Uterus (tissue), 4 donors: ENCODE results near the gene NR1H3. TPM values are rescaled to one million over a fixed set of nuclear protein-coding genes. Genes with fewer than 3 reads are reported as not detected.
"Not testable (repeated sequence)": the region's sequence is repeated elsewhere in the genome, so short reads cannot be mapped to it uniquely, and the experiment has no call there.

Experiments used
- DNase-seq, 2 donors: peaks; one replicate each; pipeline ENCODE4 v3.0.0-alpha.2; 2019 to 2020
- H3K27ac ChIP-seq, 2 donors: fragments of 200-600 bp; sonication (generic); 1 replicate in 1 of 2; 2 replicates in 1 of 2; pipeline ENCODE4 v1.5.1; 2016 to 2018
- H3K27me3 ChIP-seq, 2 donors: fragments of 200-600 bp; sonication (generic); one replicate each; pipeline ENCODE4 v1.5.1; 2018 to 2019; ENCODE audit warnings: control low read depth in 1 of 2
- H3K36me3 ChIP-seq, 2 donors: fragments of 200-600 bp; sonication (generic); one replicate each; pipeline ENCODE4 v1.5.1; 2019; ENCODE audit warnings: control low read depth in 1 of 2
- H3K4me1 ChIP-seq, 2 donors: fragments of 200-600 bp; sonication (generic); one replicate each; pipeline ENCODE4 v1.5.1; 2018 to 2019; ENCODE audit warnings: control low read depth in 1 of 2
- H3K4me3 ChIP-seq, 2 donors: fragments of 200-600 bp; sonication (generic); 1 replicate in 1 of 2; 2 replicates in 1 of 2; pipeline ENCODE4 v1.5.1; 2018 to 2019; ENCODE audit warnings: mild to moderate bottlenecking in 1 of 2
- H3K9me3 ChIP-seq, 2 donors: fragments of 200-600 bp; sonication (generic); one replicate each; pipeline ENCODE4 v1.5.1; 2019; ENCODE audit warnings: control low read depth in 1 of 2
- POLR2A ChIP-seq, 2 donors: fragments of 450-650 bp; IDR thresholded peaks; one replicate each; pipeline ENCODE4 v1.6.1; 2016; ENCODE audit warnings: antibody characterized with exemption in 2 of 2, mild to moderate bottlenecking in 1 of 2, moderate library complexity in 1 of 2
- intact Hi-C: fragments of 100-400 bp; cut with DNase I; formaldehyde crosslinking; loops from one replicate; pipeline ENCODE4 v1.15.1; 2023; ENCODE audit warnings: low total_unique reads
- total RNA-seq, 4 donors: library from RNA; depleted of rRNA in 3 of 4; stranded (reverse); fragments of >200 nt in 3 of 4; gene quantifications; one replicate each; pipeline versions ENCODE4 v1.1.0 to v1.2.4, GENCODE V29; 2014 to 2023
- TF ChIP-seq, protein P1 (sequence below), 4 experiments: fragments of 200-600 bp in 2 of 4; fragments of 450-650 bp in 2 of 4; sonication (generic) in 2 of 4; IDR thresholded peaks; one replicate each; pipeline ENCODE4 v1.5.1; 2016 to 2019; ENCODE audit warnings: antibody characterized with exemption in 4 of 4, mild to moderate bottlenecking in 2 of 4, moderate library complexity in 1 of 4
- donor health status: DM: yes; HTN: yes; CAD: no.

NR1H3 gene
- 10 to 100 TPM; 14.1 to 49.0 (median 31.9) TPM for total RNA-seq

GRCh38 chr11:47257517-47258316 is at the start of gene NR1H3:
Gene NR1H3 (plus strand): TSS chr11:47257996. CDS start chr11:47259217, 1,221 bp downstream.
- intact Hi-C loops, result no loop called here
- peaks cover 0 to 9% of the 10 kb centered on the region in 2 donors for H3K4me1 ChIP-seq

GRCh38 chr11:47208008-47208552 is 49.7 kb upstream of the NR1H3 start:
- H3K27ac ChIP-seq, H3K4me1 ChIP-seq, intact Hi-C loops, H3K9me3 ChIP-seq, H3K4me3 ChIP-seq, H3K36me3 ChIP-seq, H3K27me3 ChIP-seq, DNase-seq: not testable (repeated sequence)

More at GRCh38 chr11:47257517-47258316, at the start of gene NR1H3:
- no peak for TF ChIP-seq POLR2A (IDR thresholded peaks at IDR 0.05)
- TF ChIP-seq, protein P1, sequence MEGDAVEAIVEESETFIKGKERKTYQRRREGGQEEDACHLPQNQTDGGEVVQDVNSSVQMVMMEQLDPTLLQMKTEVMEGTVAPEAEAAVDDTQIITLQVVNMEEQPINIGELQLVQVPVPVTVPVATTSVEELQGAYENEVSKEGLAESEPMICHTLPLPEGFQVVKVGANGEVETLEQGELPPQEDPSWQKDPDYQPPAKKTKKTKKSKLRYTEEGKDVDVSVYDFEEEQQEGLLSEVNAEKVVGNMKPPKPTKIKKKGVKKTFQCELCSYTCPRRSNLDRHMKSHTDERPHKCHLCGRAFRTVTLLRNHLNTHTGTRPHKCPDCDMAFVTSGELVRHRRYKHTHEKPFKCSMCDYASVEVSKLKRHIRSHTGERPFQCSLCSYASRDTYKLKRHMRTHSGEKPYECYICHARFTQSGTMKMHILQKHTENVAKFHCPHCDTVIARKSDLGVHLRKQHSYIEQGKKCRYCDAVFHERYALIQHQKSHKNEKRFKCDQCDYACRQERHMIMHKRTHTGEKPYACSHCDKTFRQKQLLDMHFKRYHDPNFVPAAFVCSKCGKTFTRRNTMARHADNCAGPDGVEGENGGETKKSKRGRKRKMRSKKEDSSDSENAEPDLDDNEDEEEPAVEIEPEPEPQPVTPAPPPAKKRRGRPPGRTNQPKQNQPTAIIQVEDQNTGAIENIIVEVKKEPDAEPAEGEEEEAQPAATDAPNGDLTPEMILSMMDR (IDR thresholded peaks at IDR 0.05), result peak; percentile 59 to 82 (median 71)
- H3K27ac ChIP-seq, result peak within 1 kb of the TSS; percentile 81 to 86
- DNase-seq, result peak; percentile 87
- no peaks in the 10 kb centered on the region for H3K27me3 ChIP-seq
- H3K36me3 ChIP-seq, result no peaks in the 10 kb centered on the region
- peak within 1 kb of the TSS; percentile 21 to 23 for H3K4me3 ChIP-seq
- H3K9me3 ChIP-seq, result no peaks in the 10 kb centered on the region

- H3K36me3 ChIP-seq, result no peaks in the 10 kb centered on the region
- intact Hi-C loops, result no loop called here
Measured at GRCh38 chr11:47208628-47209027, 49.2 kb upstream of the NR1H3 start.

DNA sequence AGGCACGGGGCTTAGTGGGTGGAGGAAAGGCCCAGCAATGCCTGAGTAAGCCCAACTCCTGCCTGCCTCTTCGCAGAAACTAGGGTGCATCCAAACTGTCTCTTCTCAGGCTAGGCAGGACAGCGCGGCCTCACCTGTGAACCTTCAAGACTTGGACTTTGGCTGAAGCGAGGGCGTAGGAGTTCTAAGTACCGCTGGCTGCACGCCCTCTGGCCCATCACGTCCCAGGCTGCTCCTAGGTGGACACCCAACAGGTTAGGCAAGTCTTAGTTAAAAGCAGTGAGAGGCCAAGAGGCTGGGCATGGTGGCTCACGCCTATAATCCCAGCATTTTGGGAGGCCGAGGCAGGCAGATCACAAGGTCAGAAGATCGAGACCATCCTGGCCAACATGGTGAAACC is 44.9 kb upstream of the NR1H3 start:
- TF ChIP-seq, protein P1 (IDR thresholded peaks at IDR 0.05), result no peak
- no peak for TF ChIP-seq POLR2A (IDR thresholded peaks at IDR 0.05)
- Histone ChIP-seq H3K27ac (no peak overlapping the region), H3K9me3 (no peaks in the 10 kb centered on the region), H3K4me1 (no peaks in the 10 kb centered on the region), H3K4me3 (no peak overlapping the region), H3K27me3 (no peaks in the 10 kb centered on the region), H3K36me3 (no peaks in the 10 kb centered on the region)
- intact Hi-C loops, result no loop called here
- DNase-seq, result no peak

More at GRCh38 chr11:47208628-47209027, 49.2 kb upstream of the NR1H3 start:
- Histone ChIP-seq H3K27me3 (no peaks in the 10 kb centered on the region), H3K4me1 (no peaks in the 10 kb centered on the region), H3K9me3 (no peaks in the 10 kb centered on the region), H3K4me3 (no peak overlapping the region), H3K27ac (no peak overlapping the region)
- TF ChIP-seq, protein P1 (IDR thresholded peaks at IDR 0.05), result no peak
- TF ChIP-seq POLR2A (IDR thresholded peaks at IDR 0.05), result no peak
- no peak for DNase-seq

DNA sequence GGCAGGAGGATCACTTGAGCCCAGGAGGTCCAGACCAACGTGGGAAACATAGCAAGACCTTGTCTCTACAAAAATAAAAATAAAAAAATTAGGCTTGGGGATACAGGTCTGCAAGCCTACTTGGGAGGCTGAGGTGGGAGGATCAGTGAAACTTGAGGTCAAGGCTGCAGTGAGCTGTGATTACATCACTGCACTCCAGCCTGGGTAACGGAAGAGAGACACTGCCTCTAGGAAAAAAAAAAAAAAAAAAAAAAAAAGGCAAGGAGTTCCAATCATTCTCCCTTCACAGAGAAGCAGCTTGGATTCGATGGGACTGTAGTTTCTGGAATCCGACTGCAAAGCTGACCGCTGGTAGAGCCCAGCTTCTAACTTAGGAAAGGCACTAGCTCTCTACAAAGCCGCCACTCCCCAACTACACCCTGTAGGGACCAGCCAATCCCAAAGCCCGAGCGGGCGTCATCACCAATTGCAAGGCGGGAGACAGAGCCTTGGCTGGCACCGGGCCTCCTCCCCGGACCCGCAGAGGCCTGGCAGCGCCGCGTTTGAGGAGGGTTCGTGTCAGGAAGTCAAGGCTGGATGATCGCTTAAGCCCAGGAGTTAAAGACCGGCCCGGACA is 43.7 kb upstream of the NR1H3 start:
- intact Hi-C loops, result no loop called here
- peak; percentile 88 to 93 for DNase-seq
- H3K9me3 ChIP-seq, result no peaks in the 10 kb centered on the region

More for the DNA sequence above, 43.7 kb upstream of the NR1H3 start:
- no peaks in the 10 kb centered on the region for H3K4me1 ChIP-seq
- TF ChIP-seq POLR2A (IDR thresholded peaks at IDR 0.05), result peak; percentile 23 to 59
- TF ChIP-seq, protein P1 (IDR thresholded peaks at IDR 0.05), result no peak
- H3K4me3 ChIP-seq, result peak overlapping the region; percentile 57 to 90
- H3K27me3 ChIP-seq, result no peaks in the 10 kb centered on the region
- H3K36me3 ChIP-seq, result no peaks in the 10 kb centered on the region
- H3K27ac ChIP-seq, result peak overlapping the region; percentile 94 to 99
